ENCODE data around the gene AK2. TPM values are rescaled to one million over a fixed set of nuclear protein-coding genes. Genes with fewer than 3 reads are reported as not detected.
"Not testable (repeated sequence)": the region's sequence is repeated elsewhere in the genome, so short reads cannot be mapped to it uniquely, and the experiment has no call there.

Gene AK2
- polyA plus RNA-seq, 2 of the 4 experiments (the other 2 are of a cell fraction) = 164 to 178 TPM

DNA sequence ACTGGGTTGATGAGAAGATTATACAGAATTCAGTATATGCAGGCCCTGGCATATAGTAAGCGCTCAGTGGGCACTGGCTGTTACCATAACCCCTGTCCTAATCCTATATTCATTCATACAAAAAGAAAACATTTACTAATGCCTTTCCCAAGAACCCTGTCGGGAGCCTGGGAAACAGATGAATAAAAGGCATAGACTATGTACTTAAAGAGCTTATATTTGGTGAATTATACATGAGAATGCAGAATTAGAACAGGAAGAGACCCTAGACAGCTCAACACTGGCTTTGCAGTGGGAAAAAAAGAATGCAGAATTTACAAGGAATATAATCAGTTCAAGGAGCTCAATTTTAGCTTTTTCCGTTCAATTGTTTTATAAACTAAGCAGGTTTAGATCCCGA, 10.9 kb downstream of the AK2 start:
- no peak overlapping the region for H3K27ac ChIP-seq
- ATAC-seq (no peak), DNase-seq (ENCODE audit: low read depth in 1 of 2, low spot score in 1 of 2) (no peak), FAIRE-seq (no peak)
- no peaks in the 10 kb centered on the region for H3K9me3 ChIP-seq
- ChIA-PET CTCF (interaction anchor here (1.0 to 1.3 kb wide), 2 partner anchors 9 to 19 kb away, joined by 3 to 5 read pairs; no protein-coding TSS in a partner anchor), POLR2A (no interaction called here)
- H3K4me1 ChIP-seq = peaks cover 1% of the 10 kb centered on the region; the same call in 2 of the 3 replicates
- WGBS (ENCODE audit: missing lambda C conversion rate) = 90% methylated on average over 4 of the region's 4 CpGs
- no peak overlapping the region for H3K4me3 ChIP-seq
- TF ChIP-seq PBX3 (IDR thresholded peaks at IDR 0.05) (no peak), CBX2 (IDR thresholded peaks at IDR 0.05; ENCODE audit: borderline replicate concordance, low read depth) (no peak), HOXB13 (CRISPR knock-in tag; IDR thresholded peaks at IDR 0.05; ENCODE audit: low read depth) (no peak), HOXB5 (CRISPR knock-in tag; IDR thresholded peaks at IDR 0.05) (no peak), RFX5 (IDR thresholded peaks at IDR 0.05) (no peak), TP53 (CRISPR knock-in tag; IDR thresholded peaks at IDR 0.05) (no peak), BHLHE40 (IDR thresholded peaks at IDR 0.05; ENCODE audit: low read depth, low read length) (no peak), CBX8 (IDR thresholded peaks at IDR 0.05) (no peak), ZNF302 (CRISPR knock-in tag; IDR thresholded peaks at IDR 0.05) (no peak)
- TF ChIP-seq, protein P1, sequence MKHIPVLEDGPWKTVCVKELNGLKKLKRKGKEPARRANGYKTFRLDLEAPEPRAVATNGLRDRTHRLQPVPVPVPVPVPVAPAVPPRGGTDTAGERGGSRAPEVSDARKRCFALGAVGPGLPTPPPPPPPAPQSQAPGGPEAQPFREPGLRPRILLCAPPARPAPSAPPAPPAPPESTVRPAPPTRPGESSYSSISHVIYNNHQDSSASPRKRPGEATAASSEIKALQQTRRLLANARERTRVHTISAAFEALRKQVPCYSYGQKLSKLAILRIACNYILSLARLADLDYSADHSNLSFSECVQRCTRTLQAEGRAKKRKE (CRISPR knock-in tag; IDR thresholded peaks at IDR 0.05; ENCODE audit: low read depth) = no peak
- no peak overlapping the region for H3K4me2 ChIP-seq

DNA sequence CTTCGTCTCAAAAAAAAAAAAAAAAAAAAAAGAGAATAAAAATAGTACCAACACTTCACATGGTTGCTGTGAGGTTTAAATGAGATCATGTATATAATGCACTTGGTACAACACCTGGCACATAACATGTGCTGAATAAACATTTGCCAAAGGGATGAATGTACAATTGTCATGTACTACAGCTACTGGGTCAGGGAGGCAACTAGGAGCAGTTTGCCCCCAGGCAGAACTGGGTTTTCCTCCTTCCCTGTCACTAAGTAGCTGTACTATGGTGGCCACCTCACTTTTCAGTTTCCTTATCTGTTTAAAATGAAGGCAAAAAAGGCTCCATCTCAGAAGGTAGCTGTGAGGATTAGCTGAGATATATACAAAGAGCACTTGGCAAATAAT, 11.5 kb downstream of the AK2 start:
- no peak overlapping the region for H3K4me2 ChIP-seq
- ChIA-PET CTCF (interaction anchor here (0.9 to 1.0 kb wide), 2 partner anchors 18 to 25 kb away, joined by 3 to 5 read pairs; no protein-coding TSS in a partner anchor), POLR2A (no interaction called here)
- no peak overlapping the region for H3K27ac ChIP-seq
- WGBS (ENCODE audit: missing lambda C conversion rate) = no CpG with 5 or more reads among the region's 1 CpG
- FAIRE-seq = no peak
- H3K9me3 ChIP-seq = no peaks in the 10 kb centered on the region
- TF ChIP-seq EHMT2 (IDR thresholded peaks at IDR 0.05; ENCODE audit: low read depth) (no peak), BHLHE40 (IDR thresholded peaks at IDR 0.05; ENCODE audit: low read depth, low read length) (no peak), CHD2 (IDR thresholded peaks at IDR 0.05; ENCODE audit: low read length, partially characterized antibody) (no peak), SREBF2 (IDR thresholded peaks at IDR 0.05) (no peak), HOXB13 (CRISPR knock-in tag; IDR thresholded peaks at IDR 0.05; ENCODE audit: low read depth) (no peak)
- no peaks in the 10 kb centered on the region for H3K4me1 ChIP-seq
- no peak overlapping the region for H3K4me3 ChIP-seq
- ATAC-seq = no peak
- DNase-seq (ENCODE audit: low read depth in 1 of 2, low spot score in 1 of 2) = no peak

- H3K4me1 ChIP-seq; H3K4me2 ChIP-seq; H3K4me3 ChIP-seq; H3K27ac ChIP-seq; DNase-seq (ENCODE audit: low read depth in 1 of 2, low spot score in 1 of 2); POLR2A ChIA-PET; ATAC-seq; H3K9me3 ChIP-seq; FAIRE-seq: not testable (repeated sequence)
- CTCF ChIA-PET = interaction anchor here (0.9 to 1.7 kb wide), 3 partner anchors 10 to 26 kb away, joined by 3 to 5 read pairs (median 3); no protein-coding TSS in a partner anchor
- WGBS (ENCODE audit: missing lambda C conversion rate) = 97% methylated on average over 6 of the region's 6 CpGs
Measured at GRCh38 chr1:33024430-33025179, 12.1 kb downstream of the AK2 start.

GRCh38 chr1:33022650-33023200, 14.0 kb downstream of the AK2 start:
- ATAC-seq = no peak
- Histone ChIP-seq H3K4me3 (no peak overlapping the region), H3K27ac (no peak overlapping the region), H3K9me3 (no peaks in the 10 kb centered on the region), H3K4me2 (no peak overlapping the region), H3K4me1 (no peaks in the 10 kb centered on the region)
- ChIA-PET POLR2A (no interaction called here), CTCF (interaction anchor here (1.2 to 2.3 kb wide), 4 partner anchors 12 to 33 kb away, joined by 3 to 10 read pairs (median 3); no protein-coding TSS in a partner anchor)
- no peak for DNase-seq (ENCODE audit: low read depth in 1 of 2, low spot score in 1 of 2)
- FAIRE-seq = no peak
- TF ChIP-seq CEBPB (IDR thresholded peaks at IDR 0.05) (no peak), POLR2A (IDR thresholded peaks at IDR 0.05; ENCODE audit: low read length) (no peak), CBX8 (IDR thresholded peaks at IDR 0.05) (no peak), HES2 (IDR thresholded peaks at IDR 0.05) (no peak), RFX5 (IDR thresholded peaks at IDR 0.05) (no peak), BCL3 (IDR thresholded peaks at IDR 0.05) (no peak), SMC3 (IDR thresholded peaks at IDR 0.05) (no peak), NR3C1 (IDR thresholded peaks at IDR 0.05) (no peak), CHD4 (IDR thresholded peaks at IDR 0.05; ENCODE audit: borderline replicate concordance) (no peak), RCOR1 (IDR thresholded peaks at IDR 0.05; ENCODE audit: low read depth, low read length) (no peak), CHD2 (IDR thresholded peaks at IDR 0.05; ENCODE audit: low read length, partially characterized antibody) (no peak), ESRRA (IDR thresholded peaks at IDR 0.05; ENCODE audit: borderline replicate concordance, low read length) (no peak), EHMT2 (IDR thresholded peaks at IDR 0.05; ENCODE audit: low read depth) (no peak)
- TF ChIP-seq, protein P2, sequence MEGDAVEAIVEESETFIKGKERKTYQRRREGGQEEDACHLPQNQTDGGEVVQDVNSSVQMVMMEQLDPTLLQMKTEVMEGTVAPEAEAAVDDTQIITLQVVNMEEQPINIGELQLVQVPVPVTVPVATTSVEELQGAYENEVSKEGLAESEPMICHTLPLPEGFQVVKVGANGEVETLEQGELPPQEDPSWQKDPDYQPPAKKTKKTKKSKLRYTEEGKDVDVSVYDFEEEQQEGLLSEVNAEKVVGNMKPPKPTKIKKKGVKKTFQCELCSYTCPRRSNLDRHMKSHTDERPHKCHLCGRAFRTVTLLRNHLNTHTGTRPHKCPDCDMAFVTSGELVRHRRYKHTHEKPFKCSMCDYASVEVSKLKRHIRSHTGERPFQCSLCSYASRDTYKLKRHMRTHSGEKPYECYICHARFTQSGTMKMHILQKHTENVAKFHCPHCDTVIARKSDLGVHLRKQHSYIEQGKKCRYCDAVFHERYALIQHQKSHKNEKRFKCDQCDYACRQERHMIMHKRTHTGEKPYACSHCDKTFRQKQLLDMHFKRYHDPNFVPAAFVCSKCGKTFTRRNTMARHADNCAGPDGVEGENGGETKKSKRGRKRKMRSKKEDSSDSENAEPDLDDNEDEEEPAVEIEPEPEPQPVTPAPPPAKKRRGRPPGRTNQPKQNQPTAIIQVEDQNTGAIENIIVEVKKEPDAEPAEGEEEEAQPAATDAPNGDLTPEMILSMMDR (IDR thresholded peaks at IDR 0.05) = no peak
- TF ChIP-seq, protein P1 (CRISPR knock-in tag; IDR thresholded peaks at IDR 0.05; ENCODE audit: low read depth) = no peak

Data from A549 (cell line).